Eye (tissue), 1 donor: ENCODE data around the gene NPTXR.

ENCODE experiments used
- DNase-seq: peaks from one replicate; pipeline ENCODE4 v3.0.0-alpha.2; 2015

The NPTXR gene

GRCh38 chr22:38793317-38793716 lies 50.5 kb downstream of the NPTXR start:
- no peak for DNase-seq

DNA sequence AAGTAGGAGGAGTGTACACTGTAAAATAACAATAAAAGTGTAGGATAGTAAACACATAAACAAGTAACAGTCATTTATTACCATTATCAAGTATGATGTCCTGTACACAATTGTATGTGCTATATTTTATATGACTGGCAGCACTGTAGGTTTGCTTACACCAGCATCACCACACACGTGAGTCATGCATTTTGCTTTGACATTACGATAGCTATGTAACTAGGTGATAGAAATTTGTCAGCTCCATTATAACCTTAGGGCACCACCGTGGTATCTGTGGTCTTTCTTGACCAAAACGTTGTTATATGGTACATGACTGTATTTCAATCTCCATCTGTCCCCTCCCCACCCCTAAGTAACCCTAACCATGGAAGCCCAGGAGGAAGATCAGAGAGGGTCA lies 51.0 kb downstream of the NPTXR start:
- DNase-seq, result no peak

- DNase-seq, result no peak
These were observed 54.2 kb downstream of the NPTXR start for GRCh38 chr22:38789606-38790005.

GRCh38 chr22:38788846-38789245 lies 55.0 kb downstream of the NPTXR start:
- DNase-seq, result no peak

DNA sequence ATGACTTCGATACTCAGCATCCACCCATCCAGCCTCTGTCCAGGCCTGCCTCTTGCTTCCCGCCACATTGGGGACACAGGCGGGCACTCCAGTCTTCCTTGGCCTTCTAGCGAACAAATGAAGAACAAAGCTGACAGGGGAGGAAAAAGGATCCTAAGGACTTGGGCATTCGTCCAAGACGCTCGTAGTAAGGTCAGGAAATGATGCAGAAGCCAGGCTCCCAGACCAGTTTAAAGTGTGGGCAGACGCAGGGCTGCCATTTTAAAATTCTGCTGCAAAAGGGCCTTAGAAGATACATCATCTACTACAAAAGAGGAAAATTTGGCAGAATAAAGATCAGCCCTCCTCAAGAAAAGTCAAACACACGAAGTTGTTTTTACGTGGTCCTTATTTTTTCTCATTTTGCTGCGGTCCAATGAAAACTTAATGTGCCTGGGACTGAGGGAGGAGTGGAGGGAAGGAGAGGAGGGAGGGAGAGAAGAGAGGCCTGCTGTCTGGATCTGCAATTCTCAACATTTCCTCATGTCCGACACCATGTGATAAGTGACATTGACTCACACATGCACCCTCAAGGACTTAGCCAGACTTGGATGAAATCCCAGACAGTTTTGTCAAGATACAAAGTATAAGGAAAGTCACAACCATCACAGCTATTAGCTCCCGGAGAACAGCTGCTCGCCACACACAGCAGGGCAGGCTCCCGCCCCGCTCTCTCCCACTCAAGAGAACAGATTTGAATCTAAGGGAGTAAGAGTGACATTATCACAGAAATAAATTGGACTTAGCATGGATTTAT lies 55.6 kb downstream of the NPTXR start:
- DNase-seq, result peak; percentile 53

- DNase-seq, result no peak
These were observed 57.2 kb downstream of the NPTXR start for GRCh38 chr22:38786631-38787030.

- no peak for DNase-seq
These were observed 59.0 kb downstream of the NPTXR start for GRCh38 chr22:38784856-38785255.

DNA sequence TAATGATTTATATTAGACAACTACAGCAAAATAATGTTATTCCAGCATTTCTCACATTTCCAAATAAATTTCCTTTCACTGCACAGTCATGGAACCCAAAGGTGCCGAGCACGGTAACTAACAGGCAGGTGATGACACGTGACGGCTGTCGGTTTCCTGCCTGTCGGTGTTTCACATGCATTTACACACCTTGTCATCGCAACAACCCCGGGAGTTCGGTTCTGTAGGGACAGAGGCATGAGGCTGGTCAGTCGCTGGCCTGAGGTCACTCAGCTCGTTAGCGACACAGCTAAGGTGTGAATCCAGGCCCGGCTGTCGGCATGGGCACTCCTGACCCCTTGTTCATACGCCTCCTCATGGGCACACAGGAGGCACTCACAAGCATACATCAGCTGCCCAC lies 59.8 kb downstream of the NPTXR start:
- no peak for DNase-seq

DNA sequence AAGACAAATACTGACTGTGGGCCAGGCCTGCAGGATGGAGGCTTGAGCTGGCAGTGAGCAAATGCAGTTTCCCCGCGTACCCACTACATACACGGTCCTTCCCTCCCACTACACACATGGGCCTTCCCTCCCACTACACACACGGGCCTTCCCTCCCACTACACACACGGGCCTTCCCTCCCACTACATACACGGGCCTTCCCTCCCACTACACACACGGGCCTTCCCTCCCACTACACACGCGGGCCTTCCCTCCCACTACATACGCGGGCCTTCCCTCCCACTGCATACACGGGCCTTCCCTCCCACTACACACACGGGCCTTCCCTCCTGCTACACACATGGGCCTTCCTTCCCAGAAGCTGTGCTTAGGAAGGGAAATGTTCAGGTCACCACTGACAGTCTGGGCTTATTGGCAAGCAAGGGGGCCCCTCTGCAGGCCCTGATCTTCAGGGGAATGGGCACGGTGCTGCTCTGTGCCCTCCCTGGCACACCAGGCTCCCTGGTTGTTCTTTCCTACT lies 60.7 kb downstream of the NPTXR start:
- DNase-seq, result no peak

- DNase-seq, result peak; percentile 44
These were observed 61.3 kb downstream of the NPTXR start for GRCh38 chr22:38782402-38783094.

DNA sequence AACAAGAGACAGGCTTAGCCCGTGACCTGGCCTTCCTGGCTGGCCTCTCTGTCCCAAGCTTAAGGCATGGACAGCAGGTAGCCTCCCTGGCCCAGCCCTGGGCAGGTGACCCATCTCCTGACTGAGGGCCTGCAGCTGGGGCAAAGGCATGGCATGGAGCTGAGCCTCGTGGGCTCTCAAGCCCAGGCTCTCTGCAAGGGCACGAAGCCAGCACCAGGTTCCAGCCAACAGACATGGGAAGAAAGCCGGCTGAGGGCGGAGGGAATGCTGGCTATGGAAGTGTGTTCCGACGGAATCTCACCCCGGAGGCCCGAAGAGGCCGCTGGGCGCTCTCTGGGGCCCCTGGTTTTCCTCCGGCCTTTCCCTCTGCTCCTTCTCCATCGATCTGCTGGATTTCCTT lies 62.8 kb downstream of the NPTXR start:
- no peak for DNase-seq

DNA sequence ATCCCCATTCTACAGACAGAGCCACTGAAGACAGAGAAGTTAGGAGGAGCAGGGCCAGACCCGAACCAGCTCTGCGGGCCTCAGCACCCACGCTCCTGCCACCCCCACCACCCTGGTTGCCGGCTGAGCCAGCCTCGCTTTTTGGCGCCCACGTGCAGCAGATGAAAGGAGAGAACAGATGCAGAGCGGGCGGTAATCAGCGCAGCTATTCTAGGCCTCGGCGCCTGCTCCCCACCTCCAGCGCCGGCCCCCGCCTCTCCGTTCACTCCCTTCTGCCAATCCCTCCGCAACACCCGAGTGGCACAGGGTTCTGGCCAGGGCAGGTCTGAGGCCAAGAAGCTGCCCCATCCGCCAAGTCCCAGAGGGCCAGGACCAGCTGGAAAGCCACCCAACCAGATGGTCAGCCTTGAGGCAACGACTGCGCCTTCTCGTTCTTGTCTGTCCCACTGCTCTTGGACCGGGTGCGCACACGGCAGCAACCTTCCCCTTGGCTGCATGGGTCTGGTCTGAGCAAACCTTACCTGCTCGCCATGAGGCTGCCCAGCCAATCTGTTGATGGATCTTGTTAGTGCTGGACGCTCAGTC lies 66.6 kb downstream of the NPTXR start:
- no peak for DNase-seq

- no peak for DNase-seq
These were observed 67.7 kb downstream of the NPTXR start for GRCh38 chr22:38776086-38776485.

DNA sequence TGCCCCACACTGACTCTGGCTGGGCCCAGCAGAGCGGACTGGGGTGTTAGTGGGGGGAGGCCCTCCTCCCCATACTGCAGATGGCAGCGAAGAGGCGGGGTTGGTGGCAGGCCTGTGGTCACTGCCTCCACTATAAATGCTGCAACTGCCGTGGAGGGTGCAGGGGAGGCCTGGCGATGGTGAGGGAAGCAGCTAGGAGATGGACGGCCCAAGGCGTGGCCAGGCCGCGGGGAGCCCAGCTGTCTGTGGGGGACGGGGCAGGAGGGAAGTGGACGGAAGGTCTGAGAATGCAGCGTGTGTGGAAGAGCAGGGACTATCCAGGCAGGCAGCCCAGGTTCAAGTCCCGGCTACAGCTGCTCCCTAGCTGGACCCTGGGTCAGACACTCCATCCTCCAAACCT lies 68.2 kb downstream of the NPTXR start:
- no peak for DNase-seq

DNA sequence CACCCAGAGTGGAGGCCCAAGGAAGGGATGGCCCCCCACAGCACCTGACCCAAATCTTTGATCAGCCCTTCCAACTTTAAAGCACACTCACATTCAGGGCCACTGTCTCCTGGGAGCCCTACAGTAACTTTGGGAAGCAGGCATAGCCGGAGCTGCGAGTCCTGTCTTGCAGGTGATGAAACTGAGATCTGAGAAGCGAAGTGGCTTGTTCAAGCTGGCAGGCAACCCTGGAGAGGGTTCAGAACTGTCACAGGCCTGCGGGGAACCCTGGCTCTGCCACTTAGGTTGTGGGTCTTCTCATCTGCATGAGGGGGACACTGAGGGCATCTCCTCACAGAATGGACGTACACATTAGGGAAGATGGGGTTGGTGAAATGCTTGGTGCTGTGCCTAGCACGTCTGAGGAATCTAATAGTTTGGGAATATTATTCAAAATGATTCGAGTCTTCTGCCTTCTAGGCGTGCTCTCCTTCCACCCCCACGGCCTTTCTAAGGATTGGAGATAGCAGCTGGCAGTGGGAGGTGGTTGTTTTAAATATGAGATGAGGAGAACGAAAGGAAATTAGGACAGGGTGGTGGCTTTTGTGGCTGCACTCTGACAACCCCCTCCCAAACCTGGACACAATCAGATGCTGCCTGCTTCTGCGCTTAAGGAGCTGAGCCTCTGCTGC lies 69.2 kb downstream of the NPTXR start:
- no peak for DNase-seq

- DNase-seq, result no peak
These were observed 70.4 kb downstream of the NPTXR start for GRCh38 chr22:38773363-38773946.

DNA sequence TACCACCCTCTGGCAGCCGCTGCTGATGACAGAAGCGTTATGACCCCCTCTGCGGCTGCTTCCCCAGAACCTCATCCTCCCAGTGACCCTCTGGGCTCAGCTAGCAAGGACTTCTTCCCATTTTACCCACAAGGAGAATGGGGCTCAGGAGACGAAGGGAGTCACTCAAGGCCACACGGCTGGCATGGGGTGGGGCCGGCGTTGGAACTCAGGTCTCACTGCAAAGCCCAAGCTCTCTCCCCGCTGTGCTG lies 71.3 kb downstream of the NPTXR start:
- no peak for DNase-seq

DNA sequence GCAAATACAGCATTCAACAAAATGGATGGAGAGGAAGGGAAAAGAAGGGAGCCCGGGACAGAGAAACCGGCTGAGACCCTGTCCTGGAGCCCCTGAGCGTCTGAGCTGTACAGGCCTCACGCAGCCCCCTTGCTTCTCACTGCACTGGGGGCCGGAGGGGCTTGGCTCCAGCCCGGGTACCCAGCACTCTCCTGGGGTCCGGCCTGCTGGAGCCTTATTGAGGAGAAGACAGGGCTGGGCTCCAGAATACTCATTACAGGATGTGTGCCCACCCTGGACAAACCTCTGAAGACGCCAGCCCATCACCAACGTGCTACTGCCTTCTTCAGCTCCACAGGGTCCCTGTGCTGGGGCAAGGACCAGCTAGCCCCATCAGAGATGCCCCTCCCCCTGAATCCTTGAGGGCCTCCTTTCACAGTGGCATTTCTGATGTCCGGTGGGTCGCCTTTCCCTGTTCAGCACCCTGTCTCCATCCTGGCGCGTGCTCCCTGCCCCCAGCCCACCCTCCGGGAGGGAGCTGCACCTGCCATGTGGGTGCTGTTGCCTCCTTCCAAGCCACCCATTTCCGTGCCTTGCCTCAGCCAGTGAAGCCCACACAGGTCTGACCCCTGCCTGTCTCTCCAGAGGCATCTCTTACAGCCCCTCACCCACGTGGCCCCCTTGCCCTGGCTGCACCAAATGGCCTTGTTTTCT lies 73.4 kb downstream of the NPTXR start:
- no peak for DNase-seq
